Hepatocyte (in vitro differentiated cells): ENCODE measurements around the gene KLHL3.

Experiments
- CTCF ChIP-seq: fragments of 200-600 bp; sonication (generic); IDR thresholded peaks from 2 replicates; pipeline ENCODE4 v1.5.1; 2016; ENCODE audit warnings: antibody characterized with exemption, mild to moderate bottlenecking; ENCODE audit not compliant: poor library complexity
- EZH2phosphoT487 ChIP-seq: fragments of 200-600 bp; sonication (generic); IDR thresholded peaks from one replicate; pipeline ENCODE4 v1.6.1; 2018; ENCODE audit warnings: antibody characterized with exemption, mild to moderate bottlenecking, low read depth, moderate library complexity; ENCODE audit not compliant: unreplicated experiment, severe bottlenecking

- TF ChIP-seq CTCF (no peak), EZH2phosphoT487 (no peak)
Measured at GRCh38 chr5:137627293-137627692, 108.6 kb downstream of the KLHL3 start.
